HG03066 (cell line): ENCODE measurements around the gene AFF1.

Source experiments
- ATAC-seq: cut with Tn5 transposase; IDR thresholded peaks from one replicate; pipeline ENCODE4 v1.9.1; 2021; ENCODE audit warnings: low read depth; ENCODE audit not compliant: unreplicated experiment

AFF1 gene

DNA sequence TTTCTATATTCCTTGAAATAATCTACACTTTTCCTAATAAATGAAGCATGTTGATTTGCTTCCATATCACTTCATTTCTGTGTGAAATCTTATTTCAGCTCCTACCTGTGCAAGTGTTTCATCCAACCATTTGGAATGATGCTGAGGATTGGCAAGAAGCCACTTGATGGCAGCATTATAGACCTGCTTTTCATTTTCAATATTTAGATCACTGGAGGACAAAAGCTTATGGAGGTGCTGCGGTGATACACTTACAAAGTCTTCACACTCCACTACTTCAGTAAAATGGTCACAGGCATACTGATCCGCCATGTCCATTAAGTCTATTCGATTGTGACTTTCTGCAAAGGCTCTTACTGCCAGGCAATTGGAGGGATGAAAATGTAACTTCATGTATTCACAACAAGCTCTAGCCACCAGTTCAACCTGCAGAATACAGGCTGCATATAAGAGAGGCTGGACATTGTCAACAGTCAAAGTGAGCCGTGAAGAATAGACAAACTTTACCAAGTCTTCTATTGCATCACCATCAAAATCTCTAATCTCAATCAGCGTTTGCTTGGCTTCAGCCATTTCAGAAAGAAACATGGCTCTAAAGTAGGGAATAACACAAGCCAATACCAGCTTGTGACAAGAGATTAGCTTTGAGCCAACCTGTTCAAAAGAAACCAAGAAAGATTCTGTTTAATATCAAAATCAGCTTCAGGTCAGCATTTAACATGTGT lies 250.5 kb downstream of the AFF1 start:
- ATAC-seq: no peak

DNA sequence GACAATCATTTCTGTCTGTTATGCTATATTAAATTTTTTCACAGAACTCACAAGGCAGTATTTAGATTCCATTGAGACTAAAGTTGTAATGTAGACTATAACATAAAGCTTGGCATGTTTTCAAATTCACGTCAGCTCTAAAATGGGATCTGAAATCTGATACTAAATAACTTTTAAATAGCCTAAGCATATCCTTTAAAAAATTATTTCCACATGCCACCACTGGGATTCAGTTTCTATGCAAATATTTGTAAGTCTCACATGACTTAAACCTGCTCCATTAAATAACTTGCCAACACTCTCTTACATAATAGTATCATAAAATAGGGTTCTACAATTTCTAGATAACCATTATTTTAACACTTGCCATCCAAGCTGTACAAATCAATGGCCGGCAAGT lies 253.2 kb downstream of the AFF1 start:
- no peak for ATAC-seq

DNA sequence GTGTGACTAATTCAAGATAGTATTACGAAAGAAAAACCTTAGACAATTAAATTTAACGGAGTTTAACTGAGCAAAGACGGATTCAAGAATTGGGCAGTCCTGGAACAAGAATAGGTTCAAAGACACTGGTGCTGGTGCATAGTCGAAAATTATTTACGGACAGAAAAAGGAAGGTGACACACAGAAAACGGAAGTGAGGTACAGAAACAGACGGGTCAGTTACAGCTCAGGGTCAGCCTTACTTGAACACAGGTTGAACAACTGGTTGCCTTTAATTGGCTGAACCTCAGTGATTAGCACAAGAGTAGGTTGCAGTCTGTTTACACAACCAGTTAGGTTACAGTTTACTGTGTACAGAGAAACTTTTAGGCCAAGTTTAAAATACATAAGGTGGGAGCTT lies 254.1 kb downstream of the AFF1 start:
- ATAC-seq: no peak
